Measurements from ENCODE around the gene ARHGDIA. TPM values are rescaled to one million over a fixed set of nuclear protein-coding genes. Genes with fewer than 3 reads are reported as not detected.

Gene ARHGDIA
- total RNA-seq = 57.6 TPM

DNA sequence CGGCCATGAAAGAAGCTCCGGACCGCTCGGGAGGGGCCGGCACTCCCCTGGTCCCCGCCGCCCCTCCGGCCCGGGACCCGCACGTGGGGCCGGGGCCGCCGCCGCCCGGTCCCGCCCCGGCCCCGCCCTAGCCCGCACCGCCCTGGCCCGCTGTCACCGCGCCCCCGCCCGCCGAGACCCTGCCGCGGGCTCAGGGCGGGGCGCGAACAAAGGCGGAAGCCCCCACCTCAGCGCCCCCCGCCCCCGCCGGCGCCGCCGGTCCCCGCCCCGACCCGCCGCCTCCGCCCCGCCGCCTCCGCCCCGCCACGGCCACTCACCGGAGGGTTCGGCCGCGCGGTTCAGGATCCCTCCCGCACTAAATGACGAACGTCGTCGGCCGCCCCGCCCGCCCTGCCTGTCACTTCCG is at the start of gene ARHGDIA:
Gene ARHGDIA (minus strand): TSS at position 357 of the 406 bp plus-strand sequence. CDS start 1,407 bp downstream, outside the sequence.

GRCh38 chr17:81917565-81918332 is 46.6 kb upstream of the ARHGDIA start, which contains the start of gene SIRT7:
SIRT7 (minus strand) TSS chr17:81918176; CDS start chr17:81918131, 45 bp downstream.

DNA sequence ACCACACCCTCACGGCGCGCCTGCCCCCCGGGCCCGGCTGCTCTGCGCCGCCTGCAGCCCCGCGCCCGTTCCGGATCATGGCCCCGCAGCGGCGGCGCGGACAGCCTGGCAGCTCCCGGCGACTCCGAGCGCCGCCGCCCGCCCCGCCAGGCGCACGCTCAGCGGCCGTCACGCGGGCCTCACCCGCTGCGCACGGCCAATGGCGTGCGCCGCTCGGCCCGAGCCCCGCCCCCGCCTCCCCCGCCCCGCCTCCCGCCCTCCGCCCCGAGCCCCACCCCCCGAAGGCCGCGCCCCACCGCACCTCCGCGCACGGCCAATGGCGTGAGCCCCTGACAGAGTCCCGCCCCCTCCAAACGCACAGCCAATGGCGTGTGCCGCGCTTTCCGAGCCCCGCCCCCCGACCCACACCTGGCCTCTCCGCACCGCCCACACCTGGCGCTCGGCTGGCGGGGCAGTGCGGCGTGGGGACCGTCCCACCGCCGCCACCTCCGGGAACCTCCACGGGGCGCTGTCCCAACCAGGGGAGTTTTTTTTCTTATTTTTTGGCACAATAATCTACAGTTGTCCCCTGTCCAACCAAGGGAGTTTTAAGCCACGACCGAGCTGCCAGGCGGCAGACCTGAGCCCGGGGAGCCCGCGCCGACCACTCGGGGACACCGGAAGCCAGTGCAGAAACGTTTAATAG is 40.3 kb upstream of the ARHGDIA start, which contains the start of gene PCYT2:
Gene PCYT2 (minus strand): TSS at position 123 of the 685 bp plus-strand sequence. CDS start 44 bp downstream, at position 79.

DNA sequence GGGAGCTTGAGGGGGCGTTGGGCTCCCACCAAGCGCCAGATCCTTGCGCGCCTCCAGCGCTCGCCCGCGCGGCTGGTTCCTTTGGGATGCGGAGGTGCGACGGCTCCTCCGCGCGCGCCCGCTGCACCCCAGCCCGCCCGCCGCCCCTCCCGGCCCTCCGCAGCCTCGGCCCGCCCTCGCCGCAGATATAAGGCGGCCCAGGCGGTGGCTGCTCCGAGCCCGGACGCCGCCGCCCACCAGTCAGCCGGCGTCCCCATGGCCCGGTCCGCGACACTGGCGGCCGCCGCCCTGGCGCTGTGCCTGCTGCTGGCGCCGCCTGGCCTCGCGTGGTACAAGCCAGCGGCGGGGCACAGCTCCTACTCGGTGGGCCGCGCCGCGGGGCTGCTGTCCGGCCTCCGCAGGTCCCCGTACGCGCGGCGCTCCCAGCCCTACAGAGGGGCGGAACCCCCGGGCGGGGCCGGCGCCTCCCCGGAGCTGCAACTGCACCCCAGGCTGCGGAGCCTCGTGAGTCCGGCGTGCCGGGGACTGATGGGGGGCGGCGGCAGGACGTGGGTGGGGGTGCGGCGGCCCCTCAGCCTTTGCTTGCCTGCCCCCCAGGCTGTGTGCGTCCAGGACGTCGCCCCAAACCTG is 31.0 kb upstream of the ARHGDIA start, which contains the start of gene NPB:
Gene NPB (plus strand): TSS at position 216 of the 630 bp plus-strand sequence. CDS start 40 bp downstream, at position 256.

GRCh38 chr17:81859906-81860755 is 11.0 kb downstream of the ARHGDIA start, which contains the start of gene P4HB:
P4HB (minus strand) TSS chr17:81860535; CDS start chr17:81860471, 64 bp downstream.

DNA sequence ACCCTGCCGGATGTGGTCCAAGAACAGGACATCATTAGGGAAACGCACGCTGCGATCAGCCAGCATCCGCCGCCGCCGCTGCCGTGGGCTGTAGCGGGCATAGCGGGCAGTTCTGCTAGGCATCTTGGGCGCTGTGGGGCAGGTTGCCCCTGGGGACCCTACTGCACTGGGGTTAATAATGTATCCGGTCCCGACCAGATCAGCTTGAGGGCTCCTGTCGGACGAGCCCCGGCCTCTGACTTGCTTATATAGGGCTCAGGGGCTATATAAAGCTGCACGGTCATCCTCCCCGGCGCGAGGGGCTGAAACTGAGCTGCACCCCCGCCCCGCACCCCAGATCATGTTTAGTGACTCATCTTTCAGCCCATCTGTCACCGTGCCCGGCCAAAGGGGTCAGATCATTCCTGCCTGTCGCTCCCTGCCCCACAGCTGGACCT is 36.3 kb downstream of the ARHGDIA start, which contains the start of gene PPP1R27:
Gene PPP1R27 (minus strand): TSS at position 220 of the 437 bp plus-strand sequence. CDS start 97 bp downstream, at position 123.

GRCh38 chr17:81833160-81833920 is 37.8 kb downstream of the ARHGDIA start, which contains the start of gene MCRIP1:
MCRIP1 (minus strand) TSS chr17:81833291; CDS start chr17:81824506, 8,785 bp downstream.

Other genes with a start within 250 kb of the ARHGDIA start
- 44.4 TPM for gene NPLOC4, start 234.2 kb downstream of the ARHGDIA start, total RNA-seq
- 0.63 TPM for gene TSPAN10, start 234.1 kb downstream of the ARHGDIA start, total RNA-seq
- not detected for gene PDE6G, start 214.8 kb downstream of the ARHGDIA start, total RNA-seq
- gene OXLD1, start 204.7 kb downstream of the ARHGDIA start, total RNA-seq = 13.8 TPM
- gene CCDC137, start 204.6 kb downstream of the ARHGDIA start, total RNA-seq = 6.3 TPM
- 31.9 TPM for gene ARL16, start 187.5 kb downstream of the ARHGDIA start, total RNA-seq
- 67.9 TPM for gene HGS, start 187.3 kb downstream of the ARHGDIA start, total RNA-seq
- 4.7 TPM for gene MRPL12, start 168.0 kb downstream of the ARHGDIA start, total RNA-seq
- gene SLC25A10, start 159.1 kb downstream of the ARHGDIA start, total RNA-seq = 6.6 TPM
- gene GCGR, start 67.2 kb downstream of the ARHGDIA start, total RNA-seq = not detected
- gene MCRIP1, start 38.0 kb downstream of the ARHGDIA start, total RNA-seq = 69.2 TPM
- not detected for gene PPP1R27, start 36.3 kb downstream of the ARHGDIA start, total RNA-seq
- gene P4HB, start 10.8 kb downstream of the ARHGDIA start, total RNA-seq = 87.0 TPM
- gene ALYREF, start 20.2 kb upstream of the ARHGDIA start, total RNA-seq = 62.3 TPM
- 57.0 TPM for gene ANAPC11, start 20.4 kb upstream of the ARHGDIA start, total RNA-seq
- gene NPB, start 30.9 kb upstream of the ARHGDIA start, total RNA-seq = 2.5 TPM
- gene PCYT2, start 40.1 kb upstream of the ARHGDIA start, total RNA-seq = 31.3 TPM
- 15.3 TPM for gene SIRT7, start 46.8 kb upstream of the ARHGDIA start, total RNA-seq
- 17.8 TPM for gene MAFG, start 56.4 kb upstream of the ARHGDIA start, total RNA-seq
- 18.2 TPM for gene PYCR1, start 66.0 kb upstream of the ARHGDIA start, total RNA-seq
- gene MYADML2, start 75.9 kb upstream of the ARHGDIA start, total RNA-seq = not detected
- 0.63 TPM for gene NOTUM, start 89.8 kb upstream of the ARHGDIA start, total RNA-seq
- gene ASPSCR1, start 106.3 kb upstream of the ARHGDIA start, total RNA-seq = 22.5 TPM
- 28.5 TPM for gene CENPX, start 151.5 kb upstream of the ARHGDIA start, total RNA-seq
- 24.7 TPM for gene LRRC45, start 152.0 kb upstream of the ARHGDIA start, total RNA-seq
- gene RAC3, start 160.3 kb upstream of the ARHGDIA start, total RNA-seq = 80.4 TPM
- gene DCXR, start 166.4 kb upstream of the ARHGDIA start, total RNA-seq = 16.3 TPM
- 27.2 TPM for gene RFNG, start 180.5 kb upstream of the ARHGDIA start, total RNA-seq
- 78.9 TPM for gene GPS1, start 180.6 kb upstream of the ARHGDIA start, total RNA-seq
- 34.4 TPM for gene DUS1L, start 194.5 kb upstream of the ARHGDIA start, total RNA-seq
- gene FASN, start 226.9 kb upstream of the ARHGDIA start, total RNA-seq = 128 TPM

All from parietal lobe (tissue), 1 donor.